ENCODE data around the gene CFAP157. TPM values are rescaled to one million over a fixed set of nuclear protein-coding genes. Genes with fewer than 3 reads are reported as not detected.

CFAP157 gene
- total RNA-seq, 4 donors from 2014 or later: 0.27 TPM; not detected in 3

GRCh38 chr9:127679506-127679905 is 27.3 kb upstream of the CFAP157 start:
- H3K4me1 ChIP-seq: no peaks in the 10 kb centered on the region
- H3K27ac ChIP-seq: no peak overlapping the region
- H3K36me3 ChIP-seq: peaks cover 0 to 47% (median 0%) of the 10 kb centered on the region in 3 donors
- H3K4me3 ChIP-seq: no peak overlapping the region
- no peaks in the 10 kb centered on the region for H3K27me3 ChIP-seq
- TF ChIP-seq POLR2A (IDR thresholded peaks at IDR 0.05) (no peak), CTCF (IDR thresholded peaks at IDR 0.05) (no peak)
- no peaks in the 10 kb centered on the region for H3K9me3 ChIP-seq
- DNase-seq: no peak

- H3K4me3 ChIP-seq: no peak overlapping the region
- DNase-seq: no peak
- no peak for TF ChIP-seq POLR2A (IDR thresholded peaks at IDR 0.05)
- no peak for TF ChIP-seq CTCF (IDR thresholded peaks at IDR 0.05)
- H3K4me1 ChIP-seq: no peaks in the 10 kb centered on the region
- no peaks in the 10 kb centered on the region for H3K27me3 ChIP-seq
- no peak overlapping the region for H3K27ac ChIP-seq
- H3K9me3 ChIP-seq: no peaks in the 10 kb centered on the region
- H3K36me3 ChIP-seq: peaks cover 0 to 47% (median 0%) of the 10 kb centered on the region in 3 donors
Observed at GRCh38 chr9:127680226-127680625, 26.6 kb upstream of the CFAP157 start.

- DNase-seq: no peak
- TF ChIP-seq CTCF (IDR thresholded peaks at IDR 0.05) (no peak), POLR2A (IDR thresholded peaks at IDR 0.05) (no peak)
- H3K27me3 ChIP-seq: no peaks in the 10 kb centered on the region
- H3K27ac ChIP-seq: no peak overlapping the region
- peaks cover 0 to 47% (median 0%) of the 10 kb centered on the region in 3 donors for H3K36me3 ChIP-seq
- no peaks in the 10 kb centered on the region for H3K9me3 ChIP-seq
- no peak overlapping the region for H3K4me3 ChIP-seq
- H3K4me1 ChIP-seq: no peaks in the 10 kb centered on the region
Observed at GRCh38 chr9:127680846-127681245, 25.9 kb upstream of the CFAP157 start.

GRCh38 chr9:127682351-127683136 is 24.2 kb upstream of the CFAP157 start:
- no peak for DNase-seq
- Histone ChIP-seq H3K36me3 (peaks cover 0 to 47% (median 0%) of the 10 kb centered on the region in 3 donors), H3K4me3 (no peak overlapping the region), H3K9me3 (no peaks in the 10 kb centered on the region), H3K27ac (no peak overlapping the region), H3K27me3 (no peaks in the 10 kb centered on the region), H3K4me1 (no peaks in the 10 kb centered on the region)
- TF ChIP-seq POLR2A (IDR thresholded peaks at IDR 0.05) (no peak), CTCF (IDR thresholded peaks at IDR 0.05) (no peak)

- no peak for DNase-seq
- TF ChIP-seq CTCF (IDR thresholded peaks at IDR 0.05) (no peak), POLR2A (IDR thresholded peaks at IDR 0.05) (no peak)
- no peak overlapping the region for H3K27ac ChIP-seq
- no peaks in the 10 kb centered on the region for H3K4me1 ChIP-seq
- H3K9me3 ChIP-seq: no peaks in the 10 kb centered on the region
- H3K27me3 ChIP-seq: no peaks in the 10 kb centered on the region
- peaks cover 0 to 41% (median 0%) of the 10 kb centered on the region in 3 donors for H3K36me3 ChIP-seq
- H3K4me3 ChIP-seq: no peak overlapping the region
Observed at GRCh38 chr9:127683723-127684122, 23.1 kb upstream of the CFAP157 start.

Data from Peyer's patch (tissue), 4 donors.